Inflammatory macrophage (primary cell): ENCODE data around the gene PDZK1IP1.
"Not testable (repeated sequence)": the region's sequence is repeated elsewhere in the genome, so short reads cannot be mapped to it uniquely, and the experiment has no call there.

Experiments
- DNase-seq, 2 donors: peaks; one replicate each; pipeline ENCODE4 v3.0.0-alpha.2; 2020 to 2022

The PDZK1IP1 gene

DNA sequence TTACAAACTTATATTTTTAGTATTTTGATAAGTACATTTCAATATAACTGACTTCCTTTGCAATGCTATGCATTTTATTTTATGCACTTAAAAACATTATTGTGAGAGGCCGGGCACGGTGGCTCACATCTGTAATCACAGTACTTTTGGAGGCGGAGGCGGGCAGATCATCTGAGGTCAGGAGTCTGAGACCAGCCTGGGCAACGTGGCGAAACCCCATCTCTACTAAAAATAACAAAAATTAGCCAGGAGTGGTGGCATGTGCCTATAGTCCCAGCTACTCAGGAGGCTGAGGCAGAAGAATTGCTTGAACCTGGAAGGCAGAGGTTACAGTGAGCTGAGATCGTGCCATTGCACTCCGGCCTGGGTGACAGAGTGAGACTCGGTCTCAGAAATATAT lies 6.1 kb upstream of the PDZK1IP1 start:
- DNase-seq: not testable (repeated sequence)

DNA sequence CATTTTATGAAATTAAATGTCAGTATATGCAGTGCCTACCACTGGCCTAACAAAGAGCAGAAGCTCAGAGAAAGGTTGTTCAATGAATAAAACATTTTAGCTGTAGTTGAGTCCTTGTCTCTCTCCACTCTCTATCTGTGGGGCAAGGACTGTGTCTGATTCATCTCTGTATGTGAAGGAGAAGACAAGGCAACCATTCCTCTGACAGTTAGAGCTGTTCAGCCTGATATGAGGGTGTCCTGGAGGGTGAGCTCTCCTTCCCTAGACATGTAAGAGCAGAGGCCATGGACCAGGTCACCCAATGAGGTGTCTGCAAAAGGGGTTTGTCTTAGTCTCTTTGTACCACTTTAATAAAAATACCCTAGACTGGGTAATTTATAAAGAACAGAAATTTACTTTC lies 4.5 kb upstream of the PDZK1IP1 start:
- DNase-seq: no peak

DNA sequence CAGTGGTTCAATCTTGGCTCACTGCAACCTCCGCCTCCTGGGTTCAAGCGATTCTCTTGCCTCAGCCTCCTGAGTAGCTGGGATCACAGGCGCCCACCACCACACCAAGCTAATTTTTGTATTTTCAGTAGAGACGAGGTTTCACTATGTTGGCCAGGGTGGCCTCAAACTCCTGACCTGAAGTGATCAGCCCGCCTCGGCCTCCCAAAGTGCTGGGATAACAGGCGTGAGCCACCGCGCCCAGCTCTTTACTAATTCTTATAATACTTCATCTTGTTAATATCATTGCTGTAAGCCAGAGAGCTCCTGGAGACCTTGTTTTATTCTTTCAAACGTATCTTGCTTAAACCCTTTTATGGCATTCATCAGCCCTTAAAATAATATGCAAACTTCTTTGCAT lies 3.7 kb upstream of the PDZK1IP1 start:
- DNase-seq: not testable (repeated sequence)

DNA sequence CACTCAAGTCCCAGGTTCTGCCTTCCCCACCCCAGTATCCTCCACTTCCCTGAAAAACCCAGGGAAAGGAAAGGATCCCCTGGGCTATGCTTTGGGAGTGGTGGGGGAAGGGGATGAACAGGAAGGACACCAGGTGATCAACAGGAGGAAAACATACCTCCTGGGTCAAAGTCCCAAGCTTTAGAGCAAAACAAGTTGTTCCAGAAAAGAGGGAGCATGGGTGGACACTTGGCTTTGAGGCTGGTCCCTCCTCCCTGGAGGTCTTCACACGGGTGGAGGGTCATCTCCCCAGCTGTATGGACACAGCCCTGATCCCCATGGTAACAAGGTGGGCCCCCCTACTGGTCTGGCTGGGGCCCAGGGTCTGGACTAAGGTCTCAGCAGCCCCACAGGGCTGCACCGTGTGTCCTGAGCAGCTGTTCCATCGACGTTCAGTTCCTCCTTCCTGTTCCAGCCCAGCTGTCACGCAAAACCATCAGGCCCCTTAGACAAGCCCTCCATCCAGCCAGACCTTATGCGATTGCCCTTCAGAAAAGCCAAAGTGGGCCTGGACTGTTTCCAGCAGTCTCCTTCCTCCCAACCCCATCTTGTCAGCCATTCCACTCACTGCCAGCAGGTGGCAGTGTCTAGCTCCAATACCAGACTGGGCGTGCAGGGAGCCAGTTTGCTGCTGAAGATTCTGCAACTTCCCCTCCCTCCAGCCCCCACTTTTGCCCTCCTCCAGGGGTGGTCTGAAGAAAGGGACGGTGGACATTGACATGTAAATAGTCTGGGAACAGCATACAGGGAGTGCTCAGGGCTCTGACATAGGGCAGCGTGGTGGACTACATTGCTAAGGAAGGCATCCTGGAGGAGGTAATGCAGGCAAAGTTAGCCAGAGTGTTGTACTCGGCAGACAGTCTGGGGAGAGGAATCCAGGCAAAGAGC lies 2.9 kb upstream of the PDZK1IP1 start:
- peak; percentile 69 to 71 for DNase-seq

DNA sequence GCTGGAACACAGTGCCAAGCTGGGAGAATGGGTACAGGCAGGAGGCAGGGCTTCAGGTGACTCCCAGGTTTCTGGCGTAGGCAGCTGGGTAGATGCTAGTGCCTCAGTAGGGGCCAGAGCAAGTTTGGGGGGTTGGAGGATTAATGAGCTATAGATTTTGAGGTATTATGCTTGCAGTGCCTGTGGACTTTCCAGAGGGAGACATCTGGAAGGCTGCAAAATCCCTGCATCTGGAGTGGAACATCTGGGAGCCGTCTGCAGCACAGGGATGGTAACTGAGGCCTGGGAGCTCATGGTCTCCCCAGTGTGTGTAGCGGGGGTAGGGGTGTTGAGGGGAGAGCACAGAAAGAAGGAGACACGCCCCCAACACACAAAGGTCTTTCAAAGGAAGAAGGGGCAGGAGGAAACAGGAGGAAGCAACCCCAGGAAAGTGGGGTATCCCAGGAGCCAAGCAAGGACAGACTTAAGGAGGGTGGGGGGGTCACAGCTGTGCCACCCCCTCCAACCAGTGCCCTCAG lies 2.2 kb upstream of the PDZK1IP1 start:
- DNase-seq: no peak

DNA sequence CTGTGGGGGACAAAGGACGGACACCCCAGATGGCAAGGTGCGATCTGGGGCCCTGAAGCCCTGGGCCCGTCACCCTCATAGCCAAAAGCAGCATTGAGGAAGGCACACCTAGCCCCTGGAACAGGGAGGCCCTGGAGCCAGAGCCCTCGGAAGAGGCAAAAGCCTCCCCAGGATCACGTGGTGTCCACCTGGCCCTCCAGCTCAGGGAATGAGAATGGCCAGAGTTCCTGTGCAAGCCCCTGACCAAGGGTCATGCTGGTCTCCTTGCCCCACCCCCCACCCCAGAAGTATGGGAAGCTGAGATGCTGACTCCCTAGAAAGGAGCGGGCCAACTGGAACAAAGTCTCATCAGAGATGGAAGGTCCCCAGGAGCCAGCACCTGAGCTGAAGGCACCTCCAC lies 1.0 kb upstream of the PDZK1IP1 start:
- no peak for DNase-seq

DNA sequence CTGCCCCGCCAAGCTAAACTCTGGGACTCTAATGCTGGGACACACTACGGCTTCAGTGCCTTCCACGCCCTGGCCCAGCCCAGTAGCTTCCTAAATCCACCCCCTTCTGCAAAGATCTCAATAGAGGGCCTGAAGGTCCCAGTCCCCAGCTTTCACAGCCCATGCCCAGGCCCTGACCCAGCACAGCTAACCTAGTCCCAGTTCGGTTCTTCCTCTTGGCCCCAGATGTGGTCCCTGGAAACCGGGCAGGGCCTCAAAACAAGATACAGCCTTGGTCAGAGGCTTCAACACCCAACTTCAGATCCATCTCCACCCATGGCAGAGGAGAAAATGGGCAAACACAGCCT lies 646 bp upstream of the PDZK1IP1 start:
- DNase-seq: no peak

DNA sequence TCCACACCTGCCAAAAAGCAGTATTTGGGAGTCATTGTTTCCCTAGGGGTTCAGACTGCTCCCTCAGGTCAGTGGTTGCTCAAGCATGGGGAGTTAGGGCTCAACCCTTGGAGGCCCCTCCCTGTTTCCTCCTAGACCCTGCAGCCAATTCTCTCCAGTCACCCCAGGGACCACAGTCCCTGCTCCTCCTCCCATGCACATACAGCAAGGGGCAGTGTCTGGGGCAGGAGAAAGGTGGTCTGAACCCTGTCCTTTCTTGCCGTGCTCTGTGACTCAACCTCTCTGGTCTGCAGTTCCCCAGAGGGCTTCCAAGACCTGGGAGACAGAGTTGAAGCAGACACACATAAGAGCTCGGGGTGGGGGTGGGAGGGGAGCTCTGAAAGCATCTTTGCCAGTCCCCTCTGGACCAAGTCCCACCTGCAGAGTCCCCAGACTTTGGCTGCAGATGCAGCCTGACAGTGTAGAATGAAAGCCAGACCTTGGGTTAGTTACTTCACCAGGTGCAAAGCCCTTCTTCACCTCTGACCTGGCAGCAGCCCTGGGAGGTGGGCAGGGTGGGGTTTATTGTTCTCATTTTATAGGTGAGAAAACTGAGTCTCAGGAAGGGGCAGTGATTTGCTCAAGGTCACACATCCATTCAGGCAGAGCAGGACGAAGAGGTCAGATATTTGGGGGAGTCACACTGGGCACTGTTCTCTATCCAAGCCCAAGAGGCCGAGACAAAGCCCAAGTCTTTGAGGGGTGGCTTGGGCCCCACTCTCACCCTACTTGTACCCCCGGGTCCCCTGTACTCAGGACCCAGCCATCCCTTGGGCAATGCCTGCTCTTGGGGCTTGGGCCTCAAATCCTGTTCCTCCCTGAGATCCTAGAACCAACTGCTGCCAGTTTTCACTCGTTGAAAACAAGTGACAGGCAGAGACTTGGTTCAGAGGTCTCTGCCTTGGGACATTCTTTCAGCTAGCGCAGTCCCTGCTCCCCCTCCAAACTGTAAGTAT lies 748 bp downstream of the PDZK1IP1 start:
- DNase-seq: no peak

DNA sequence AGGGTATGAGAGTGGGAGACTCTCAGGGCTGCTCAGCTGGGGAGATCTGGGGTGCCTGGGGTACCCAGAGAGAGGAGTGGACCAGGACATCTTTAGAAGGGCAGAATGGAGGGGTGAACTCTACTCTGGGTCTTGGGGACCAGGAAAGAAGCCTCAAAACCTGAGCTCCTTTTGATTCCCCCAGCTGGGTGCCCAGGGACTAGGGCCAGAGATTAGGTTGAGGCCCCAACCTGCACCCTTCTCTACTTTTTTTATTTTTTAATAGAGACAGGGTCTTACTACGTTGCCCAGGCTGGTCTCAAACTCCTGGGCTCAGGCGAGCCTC lies 1.9 kb downstream of the PDZK1IP1 start:
- DNase-seq: no peak

DNA sequence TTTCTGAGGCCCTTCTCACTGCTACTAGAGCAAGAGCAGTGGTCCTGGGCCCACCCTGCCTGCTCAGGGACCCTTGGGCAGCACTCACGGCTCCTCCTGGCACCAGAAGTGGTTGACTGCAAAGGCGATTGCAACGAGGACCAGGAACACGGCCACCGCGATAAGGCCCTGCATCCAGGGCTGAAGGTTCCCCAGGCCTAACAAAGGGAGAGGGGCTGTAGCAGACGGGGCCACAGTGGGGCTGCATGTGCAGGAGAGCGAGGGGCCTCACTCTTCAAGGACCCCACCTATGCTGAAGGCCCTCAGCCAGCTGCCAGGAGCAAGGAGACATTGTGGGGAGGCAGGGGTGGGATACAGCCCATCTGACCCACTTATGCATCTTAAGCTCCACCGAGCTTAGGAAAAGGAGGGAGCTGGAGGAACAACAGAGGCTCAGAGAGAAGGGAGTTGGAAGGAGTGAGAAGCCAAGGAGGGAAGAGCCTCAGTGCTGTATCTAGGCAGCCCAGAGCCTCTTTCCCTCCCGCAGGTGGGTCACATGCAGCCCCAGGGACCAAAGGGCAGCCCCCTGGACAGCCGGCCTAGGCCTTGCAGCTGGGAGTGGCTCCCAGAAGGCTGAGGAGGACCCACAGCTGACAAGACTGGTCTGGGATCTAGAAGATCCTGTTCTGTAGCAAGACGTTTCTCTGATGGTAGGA lies 2.5 kb downstream of the PDZK1IP1 start:
- no peak for DNase-seq

DNA sequence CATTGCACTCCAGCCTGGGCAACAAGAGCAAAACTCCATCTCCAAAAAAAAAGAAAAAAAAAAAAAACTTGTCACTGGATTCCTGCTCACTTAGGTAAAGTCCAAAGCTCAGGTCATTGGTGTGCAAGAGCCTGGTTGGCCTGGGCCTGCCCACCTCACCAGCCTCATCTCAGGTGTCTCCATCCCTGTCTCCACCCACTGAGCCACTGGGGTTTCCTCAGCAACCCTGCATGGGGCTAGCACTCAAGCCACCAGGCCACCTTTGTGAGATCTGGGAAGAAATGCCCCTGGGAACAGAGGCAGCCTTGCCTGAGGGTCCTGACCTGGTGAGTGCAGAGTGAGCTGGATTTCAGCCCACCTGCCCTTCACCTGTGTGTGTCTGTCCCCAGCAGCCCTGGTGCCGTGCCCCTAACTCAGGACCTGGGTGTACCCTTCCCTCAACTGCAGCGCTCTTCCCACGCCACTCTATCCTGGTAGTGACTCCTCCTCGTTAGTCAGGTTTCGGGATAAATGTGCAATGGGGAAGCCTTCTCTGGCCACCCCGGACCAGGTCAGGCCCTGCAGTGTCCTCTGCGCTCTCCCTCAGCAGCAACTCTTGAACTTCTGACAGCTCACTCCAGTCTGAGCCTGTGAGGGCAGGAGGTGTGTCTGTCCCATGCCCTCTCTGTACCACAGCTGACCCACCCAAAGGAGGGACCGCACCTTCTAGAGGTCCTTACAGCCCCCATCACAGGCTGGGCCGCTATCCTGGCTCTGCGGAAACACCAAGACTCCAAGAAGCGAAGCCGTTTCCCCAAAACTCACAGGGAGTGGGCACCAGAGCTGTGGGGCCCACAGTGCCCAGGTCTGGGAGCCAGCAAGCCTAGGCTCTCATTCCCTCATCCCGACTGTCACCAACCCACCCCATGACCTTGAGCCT lies 3.3 kb downstream of the PDZK1IP1 start:
- no peak for DNase-seq

DNA sequence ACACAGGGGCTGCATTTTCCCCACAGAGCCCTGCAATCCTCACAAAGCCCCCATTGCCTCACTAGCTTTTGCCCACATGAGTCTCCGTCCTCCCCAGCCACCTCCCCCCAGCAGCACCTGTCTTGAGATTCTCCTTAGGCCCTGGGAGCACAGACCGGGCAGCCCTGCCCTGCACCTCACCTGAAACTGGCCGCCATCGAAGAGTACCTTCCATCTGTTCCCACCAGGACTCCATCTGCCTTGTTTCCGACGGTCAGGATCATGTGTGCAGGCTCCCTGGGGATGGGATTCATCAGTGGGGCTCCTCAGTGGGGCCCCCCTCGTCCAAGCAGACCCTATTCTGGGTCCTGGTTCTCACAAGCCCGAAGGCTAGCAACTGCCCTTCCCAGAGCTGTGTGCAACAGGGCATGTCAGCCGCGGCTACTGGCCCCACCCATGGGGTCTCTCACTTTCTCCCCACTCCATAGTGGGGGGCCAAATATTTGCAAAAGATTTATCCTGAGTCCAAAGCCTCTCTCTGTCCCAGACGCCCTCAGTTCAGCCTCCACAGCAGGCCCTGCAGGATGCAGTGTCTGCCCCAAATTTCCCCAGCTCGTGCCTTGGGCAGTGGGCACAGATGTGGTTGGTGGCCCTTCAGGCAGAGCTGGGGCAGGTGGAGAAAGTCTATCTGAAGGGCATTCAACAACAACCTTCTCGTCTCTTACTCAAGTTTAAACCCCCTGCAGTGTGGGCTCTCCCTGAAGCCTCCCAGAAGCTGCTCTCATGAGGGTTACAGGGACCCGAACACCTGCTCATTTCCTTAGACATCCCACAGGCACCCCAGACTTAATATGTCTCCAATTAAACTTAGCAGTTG lies 4.8 kb downstream of the PDZK1IP1 start:
- DNase-seq: no peak

DNA sequence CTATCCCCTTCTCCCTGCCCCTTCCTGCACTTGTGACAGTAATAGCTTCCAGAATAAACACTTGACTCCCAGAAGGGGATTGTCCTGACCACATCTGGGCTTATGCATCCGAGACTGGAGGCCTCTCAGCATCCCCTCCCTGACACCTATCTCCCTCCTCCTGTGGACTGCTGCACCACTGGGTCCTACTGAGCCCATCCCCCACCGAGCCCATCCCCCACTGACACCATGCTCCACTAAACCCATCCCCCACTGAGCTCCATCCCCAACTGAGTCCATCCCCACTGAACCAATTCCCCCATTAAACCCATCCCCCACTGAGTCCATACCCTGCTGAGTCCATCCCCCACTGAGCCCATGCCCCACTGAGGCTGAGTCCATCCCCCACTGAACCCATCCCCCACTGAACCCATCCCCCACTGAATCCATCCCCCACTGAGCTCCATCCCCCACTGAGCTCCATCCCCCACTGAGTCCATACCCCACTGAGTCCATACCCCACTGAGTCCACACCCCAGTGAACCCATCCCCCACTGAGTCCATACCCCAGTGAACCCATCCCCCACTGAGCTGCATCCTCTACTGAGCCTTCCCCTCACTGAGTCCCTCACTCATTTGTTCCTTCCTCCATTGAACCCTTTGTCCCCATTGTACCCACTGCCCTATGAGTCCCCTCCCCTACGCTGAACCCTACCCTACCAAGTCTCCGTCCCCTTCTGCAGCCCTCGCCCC lies 5.6 kb downstream of the PDZK1IP1 start:
- no peak for DNase-seq

DNA sequence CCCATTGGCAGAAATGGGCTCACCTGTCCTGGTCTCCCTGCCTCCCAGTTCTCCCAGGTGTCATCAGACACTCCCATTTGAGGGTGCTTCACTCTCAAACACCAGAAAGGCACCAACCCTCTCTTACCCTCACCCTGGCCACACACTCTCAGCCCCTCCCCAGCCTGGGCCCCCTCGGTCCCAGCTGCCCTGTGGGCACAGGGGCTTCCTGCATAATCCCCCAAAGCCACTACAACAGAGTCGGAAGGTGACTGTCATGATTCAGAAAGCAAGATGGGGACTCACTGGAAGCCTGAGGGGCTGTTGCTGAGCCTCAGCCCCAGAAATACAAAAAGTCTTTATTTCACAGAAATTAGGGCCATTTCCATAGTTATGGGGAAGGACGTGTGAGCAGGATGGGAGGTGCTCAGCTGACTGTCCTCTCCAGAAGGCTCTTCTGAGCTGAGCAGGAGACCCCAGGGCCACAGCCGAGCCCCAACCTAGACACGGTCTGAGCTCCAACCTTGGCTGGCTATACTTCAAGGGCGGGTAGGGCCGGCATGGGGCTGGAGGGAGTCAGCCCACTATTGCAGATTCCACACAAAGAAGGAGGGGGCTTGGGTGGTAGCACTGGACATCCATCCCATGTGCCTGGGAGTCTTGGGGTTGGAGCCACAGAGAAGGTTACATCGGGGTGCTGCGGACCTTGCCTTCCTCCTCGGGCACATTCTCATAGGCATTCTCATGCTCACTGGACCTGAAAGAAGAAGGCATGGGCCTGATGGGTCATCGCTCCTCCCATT lies 6.3 kb downstream of the PDZK1IP1 start:
- DNase-seq: no peak

DNA sequence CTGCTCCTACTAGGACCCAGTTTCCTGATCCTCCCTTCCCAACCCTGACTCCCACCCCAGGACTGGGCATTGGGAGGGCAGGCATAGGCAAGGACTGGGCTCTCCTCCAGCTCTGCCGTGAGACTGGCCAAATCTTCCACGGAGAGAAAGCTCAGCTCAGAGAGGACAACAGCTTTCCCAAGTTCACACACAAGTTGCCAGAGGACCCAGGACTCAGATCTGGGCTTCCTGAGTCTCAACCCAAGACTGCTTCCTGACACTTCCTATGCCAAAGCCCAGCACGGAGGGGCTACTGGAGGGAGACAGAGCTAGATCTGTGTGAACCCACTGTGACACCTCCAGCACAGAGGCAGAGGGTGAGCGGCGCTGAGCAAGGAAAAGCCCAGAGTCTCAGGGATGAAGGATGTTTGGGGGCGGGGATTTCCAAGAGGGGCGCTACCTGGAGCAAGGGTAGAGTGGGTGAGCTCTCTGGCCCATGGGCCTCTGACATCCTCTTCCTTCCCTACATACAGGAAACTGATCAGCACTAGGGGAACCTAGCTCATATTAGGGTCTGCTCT lies 7.1 kb downstream of the PDZK1IP1 start:
- no peak for DNase-seq

DNA sequence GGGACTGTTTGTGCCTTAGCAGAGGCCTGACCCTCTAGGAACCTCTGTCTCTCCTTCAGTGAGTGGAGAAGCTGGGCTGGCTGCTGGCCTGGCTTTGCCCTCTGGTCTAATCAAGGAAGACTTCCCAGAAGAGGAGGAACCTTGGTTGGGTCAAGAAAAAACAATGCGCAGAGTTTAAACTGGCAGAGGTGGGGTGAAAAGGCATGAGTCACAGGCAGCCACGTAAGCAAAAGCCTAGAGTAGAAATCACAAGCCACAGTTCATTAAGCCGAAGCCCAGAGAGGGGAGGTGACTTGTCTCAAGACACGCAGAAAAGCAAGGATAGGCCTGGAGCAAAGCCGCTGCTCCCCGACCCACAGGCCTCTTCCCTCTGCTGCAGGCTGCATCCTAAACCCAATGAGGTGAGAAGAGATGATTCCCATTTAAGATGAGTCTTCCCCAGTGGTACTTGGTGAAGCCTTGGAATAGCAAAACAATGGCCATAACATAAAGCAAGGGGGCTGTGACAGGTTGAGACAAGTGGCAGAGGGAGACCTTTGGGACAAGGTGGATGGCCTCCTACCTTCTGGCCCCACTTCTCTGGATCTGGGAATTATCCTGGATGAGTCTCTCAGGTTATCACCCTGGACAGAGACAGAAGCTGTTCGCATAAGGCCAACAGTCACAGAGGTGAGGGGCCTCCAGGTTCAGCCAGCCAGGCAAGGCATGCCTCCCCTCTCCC lies 7.7 kb downstream of the PDZK1IP1 start:
- DNase-seq: no peak

DNA sequence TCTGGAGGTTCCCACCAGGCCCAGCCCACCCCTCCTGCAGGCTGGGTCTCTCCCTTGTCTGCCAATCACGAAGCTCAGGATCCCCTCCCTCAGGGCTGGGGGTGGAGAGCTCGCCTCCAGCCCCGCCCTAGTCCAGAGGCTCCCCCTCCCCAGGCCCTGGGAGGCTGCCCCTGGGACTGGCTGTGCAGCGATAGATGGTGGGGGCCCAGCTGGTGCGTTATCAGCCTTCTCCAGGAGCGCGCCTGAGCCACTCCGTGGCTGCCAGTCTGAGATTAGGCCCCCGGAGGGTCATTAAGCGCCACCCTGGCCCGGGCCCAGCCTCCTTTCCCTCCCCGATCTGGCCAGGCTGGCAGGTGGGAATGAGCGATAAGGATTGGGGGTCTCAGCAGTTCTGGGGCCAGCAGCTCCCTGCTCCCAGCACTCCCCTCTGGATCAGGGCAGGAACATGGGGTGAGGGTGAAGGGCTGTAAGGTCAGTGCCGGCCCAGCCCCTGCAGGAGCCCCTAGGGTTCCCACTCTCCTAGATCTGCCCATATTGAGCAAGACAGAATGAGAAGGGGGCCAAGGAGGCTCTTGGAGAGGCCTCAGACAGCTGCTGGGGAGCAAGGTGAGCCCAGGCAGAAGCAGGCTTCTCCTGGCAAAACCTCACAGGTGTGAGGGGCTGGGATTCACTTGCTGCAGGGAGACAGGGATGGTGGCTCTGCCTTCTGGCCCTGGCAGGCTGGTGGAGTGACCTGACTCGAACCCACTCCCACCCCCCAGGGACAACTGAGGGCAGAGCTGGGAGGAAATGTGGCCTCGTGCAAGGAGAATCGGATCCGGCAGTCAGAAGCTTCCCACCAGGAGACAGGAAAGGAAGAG lies 8.5 kb downstream of the PDZK1IP1 start:
- no peak for DNase-seq
